Measurements from ENCODE around the gene MBOAT7. TPM values are rescaled to one million over a fixed set of nuclear protein-coding genes. Genes with fewer than 3 reads are reported as not detected.

MBOAT7 gene
- total and polyA plus RNA-seq, 2 of the 8 experiments (the other 6 are each of a cell fraction or from before 2014, with no cell fraction given), result 85.5 to 90.9 TPM

- Histone ChIP-seq H2BK15ac (ENCODE audit: low read length) (no peak overlapping the region), H2BK12ac (ENCODE audit: low read depth, low read length) (no peak overlapping the region), H3K14ac (ENCODE audit: insufficient read length) (no peak overlapping the region), H3K4me2 (ENCODE audit: insufficient read depth in 1 of 2, low read depth in 2 of 2, low read length in 2 of 2) (peak overlapping the region in 1 of 2 experiments; percentile 60; a peak in 1 of 4 replicates), H3K27me3 (replicated peaks in 1 of 4; ENCODE audit: control insufficient read depth in 3 of 4, extremely low read depth in 1 of 4, insufficient read depth in 3 of 4, low read length in 3 of 4) (no peaks in the 10 kb centered on the region), H3K23ac (ENCODE audit: insufficient read length) (no peak overlapping the region), H2BK120ac (replicated peaks; ENCODE audit: low read depth, low read length) (no peak overlapping the region), H4K8ac (ENCODE audit: extremely low read depth, insufficient read depth, low read length) (peak overlapping the region; percentile 62; the same call in 1 of the 2 replicates), H3K27ac (ENCODE audit: low read depth, low read length) (no peak overlapping the region), H4K5ac (ENCODE audit: insufficient read length, low read depth, low read length) (no peak overlapping the region), H4K20me1 (replicated peaks in 1 of 2; ENCODE audit: control insufficient read depth in 1 of 2, insufficient read depth in 2 of 2, low read length in 2 of 2) (peaks cover 23 to 30% of the 10 kb centered on the region in 2 experiments), H3K23me2 (ENCODE audit: low read depth, low read length) (peaks cover 20% of the 10 kb centered on the region), H2AK5ac (ENCODE audit: low read depth, low read length) (no peak overlapping the region), H2AFZ (ENCODE audit: low read length) (no peak overlapping the region), H3K56ac (replicated peaks; ENCODE audit: insufficient read length, low read depth, low read length) (no peak overlapping the region), H2BK20ac (ENCODE audit: low read length) (no peak overlapping the region), H3K4me1 (replicated peaks in 1 of 4; ENCODE audit: control insufficient read depth in 3 of 4, insufficient read depth in 4 of 4, low read length in 3 of 4) (peaks cover 9 to 23% (median 14%) of the 10 kb centered on the region in 4 experiments), H3K9me3 (ENCODE audit: insufficient read depth in 2 of 2, low read depth in 1 of 2, low read length in 1 of 2) (no peaks in the 10 kb centered on the region), H3K79me1 (ENCODE audit: low read depth, low read length) (peaks cover 6% of the 10 kb centered on the region; the same call in 1 of the 2 replicates), H3K18ac (ENCODE audit: extremely low read depth, low read length) (no peak overlapping the region), H3K9ac (replicated peaks in 1 of 4; ENCODE audit: extremely low read depth in 1 of 4, low read depth in 3 of 4, low read length in 3 of 4) (0 out of 7 replicates have a peak overlapping the region, but pooled peaks of 1 of the 4 experiments have one; percentile 30), H2BK5ac (ENCODE audit: low read depth, low read length) (no peak overlapping the region), H3K4me3 (ENCODE audit: extremely low read depth in 1 of 4, insufficient read depth in 2 of 4, low read depth in 3 of 4, low read length in 4 of 4) (no peak overlapping the region), H3K79me2 (ENCODE audit: control insufficient read depth in 1 of 2, insufficient read depth in 2 of 2, low read length in 2 of 2) (peaks cover 29 to 38% of the 10 kb centered on the region in 2 experiments), H3K36me3 (ENCODE audit: control insufficient read depth in 2 of 4, insufficient read depth in 4 of 4, low read length in 3 of 4) (peaks cover 18 to 34% (median 25%) of the 10 kb centered on the region in 4 experiments), H4K91ac (replicated peaks; ENCODE audit: insufficient read length, low read length) (no peak overlapping the region), H3K4ac (replicated peaks; ENCODE audit: insufficient read length, low read depth, low read length) (no peak overlapping the region)
- ChIA-PET CTCF (ENCODE audit: partially characterized antibody) (interaction anchor here (0.6 to 3.2 kb wide), 4 partner anchors 10 to 67 kb away, joined by 3 to 10 read pairs (median 5); partner anchors contain the start of gene MBOAT7), POLR2A (ENCODE audit: partially characterized antibody) (interaction anchor here (0.8 to 28.7 kb wide), 18 partner anchors 8 to 422 kb away, joined by 3 to 909 read pairs (median 6); partner anchors contain the start of genes CNOT3, LENG1, MBOAT7 and PRPF31)
- DNase-seq (ENCODE audit: low read depth in 1 of 2, low spot score in 2 of 2), result no peak
- FAIRE-seq, result no peak
- WGBS, 2 experiments (ENCODE audit: extremely low coverage in 1 of 2, insufficient coverage in 1 of 2, insufficient read length in 1 of 2, insufficient replicate concordance in 2 of 2, low coverage in 1 of 2, low lambda C conversion rate in 2 of 2, missing lambda C conversion rate in 1 of 2), result 94% methylated on average over 16 of the region's 16 CpGs; no CpG with 5 or more reads in 1 of the 2 experiments
These were observed 10.0 kb upstream of the MBOAT7 start for GRCh38 chr19:54199401-54199800.
